ENCODE data around the gene POP4.
"Not testable (repeated sequence)": the region's sequence is repeated elsewhere in the genome, so short reads cannot be mapped to it uniquely, and the experiment has no call there.

Gene POP4

GRCh38 chr19:29610574-29611271 lies 4.6 kb downstream of the POP4 start:
- DNase-seq (ENCODE audit: low spot score), result peak; percentile 95

DNA sequence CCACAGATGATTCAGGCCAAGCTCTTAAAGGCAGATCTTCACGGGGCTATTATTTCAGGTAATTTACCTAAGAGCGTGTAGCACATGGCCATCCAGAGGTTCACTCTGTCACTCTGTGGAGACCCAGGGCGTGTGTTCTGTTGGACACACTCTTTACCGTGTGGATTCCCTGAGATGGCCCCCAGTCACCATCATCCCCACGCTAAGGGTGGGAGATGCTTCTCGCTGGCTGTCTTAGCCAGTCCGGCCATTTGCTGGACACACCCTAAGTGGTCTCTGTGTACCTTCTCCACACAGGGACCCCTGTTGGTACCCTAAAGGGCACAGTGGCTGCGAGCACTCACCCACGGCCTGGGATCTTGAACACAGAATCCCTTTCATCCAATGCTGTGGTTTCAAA lies 6.0 kb downstream of the POP4 start:
- no peak for DNase-seq (ENCODE audit: low spot score)

DNA sequence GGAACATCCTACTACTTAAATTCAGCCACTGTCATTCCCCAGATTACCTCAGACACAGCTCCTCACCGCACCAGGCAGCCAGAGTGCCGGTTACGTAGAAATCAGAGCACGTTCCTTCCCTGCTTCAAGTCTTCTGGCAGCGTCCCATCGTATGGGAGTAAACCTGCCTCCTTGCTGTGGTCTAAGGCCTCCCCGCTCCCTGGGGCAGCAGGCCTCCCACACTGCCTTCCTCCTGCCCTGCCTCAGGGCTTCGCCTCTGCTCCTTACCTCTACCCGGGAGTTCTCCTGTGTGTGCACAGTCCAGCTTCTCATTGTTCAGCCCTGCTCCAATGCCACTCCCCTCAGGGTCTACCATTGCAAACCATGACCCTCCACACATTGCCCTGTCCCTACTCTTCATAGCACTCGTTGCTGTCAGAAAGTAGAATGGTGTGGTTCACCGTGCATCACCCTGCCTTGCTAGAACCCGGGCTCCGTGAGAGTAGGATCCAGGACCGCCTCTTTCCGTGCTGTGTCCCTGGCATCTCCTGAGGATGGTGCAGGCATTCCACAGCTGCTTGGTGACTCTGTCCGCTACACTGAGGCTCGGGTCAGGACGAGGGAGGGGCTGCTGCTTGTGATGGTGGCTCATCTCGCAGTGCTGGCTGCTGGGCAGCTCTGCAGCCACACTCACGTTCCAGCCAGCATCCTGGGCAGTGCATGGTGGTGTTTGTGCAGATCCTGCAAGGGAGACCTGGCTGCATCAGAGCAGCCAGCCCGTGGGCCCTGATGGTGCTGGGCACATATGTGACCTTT lies 6.9 kb downstream of the POP4 start:
- DNase-seq (ENCODE audit: low spot score), result no peak

DNA sequence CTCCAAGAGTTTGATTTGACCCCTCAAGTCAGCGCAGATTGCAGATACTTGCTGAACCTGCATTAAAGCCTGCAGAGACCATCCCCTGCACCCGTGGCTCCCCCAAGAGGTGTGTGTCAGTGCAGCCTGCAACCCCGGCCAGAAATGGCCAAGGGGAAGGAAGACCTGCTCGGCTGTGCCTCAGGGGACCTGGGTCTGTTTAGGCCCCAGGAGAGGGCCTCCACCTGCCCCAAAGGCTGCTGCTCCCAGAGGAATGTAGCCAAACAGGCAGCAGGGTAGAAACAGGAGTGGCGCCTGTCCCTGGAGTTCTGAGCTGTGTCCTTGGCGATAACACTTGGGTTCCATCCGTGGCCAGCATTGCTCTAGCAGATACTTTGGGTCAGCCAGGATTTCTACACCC lies 8.0 kb downstream of the POP4 start:
- no peak for DNase-seq (ENCODE audit: low spot score)

GRCh38 chr19:29614780-29615179 lies 8.7 kb downstream of the POP4 start:
- no peak for DNase-seq (ENCODE audit: low spot score)

GRCh38 chr19:29615891-29616425 lies 9.9 kb downstream of the POP4 start:
- DNase-seq (ENCODE audit: low spot score), result no peak

DNA sequence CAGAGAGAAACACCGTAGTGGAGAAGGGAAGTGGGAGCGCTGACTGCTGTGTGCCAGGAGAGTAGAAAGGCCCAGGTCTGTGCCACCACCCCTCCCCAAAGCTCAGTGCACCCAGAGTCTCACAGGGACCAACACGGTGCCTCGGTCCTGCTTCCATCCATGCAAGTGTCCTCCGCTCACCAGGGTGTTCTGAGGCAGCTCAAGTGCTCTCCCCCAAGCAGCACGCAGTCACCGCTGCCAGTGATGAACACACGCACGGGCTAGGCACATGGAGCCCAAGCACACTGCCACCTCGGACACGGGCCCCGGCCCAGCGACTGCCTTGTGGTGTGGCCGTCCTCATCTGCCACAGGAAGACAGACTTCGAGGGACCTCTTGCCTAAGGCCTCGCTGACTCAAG lies 10.5 kb downstream of the POP4 start:
- DNase-seq (ENCODE audit: low spot score), result no peak

DNA sequence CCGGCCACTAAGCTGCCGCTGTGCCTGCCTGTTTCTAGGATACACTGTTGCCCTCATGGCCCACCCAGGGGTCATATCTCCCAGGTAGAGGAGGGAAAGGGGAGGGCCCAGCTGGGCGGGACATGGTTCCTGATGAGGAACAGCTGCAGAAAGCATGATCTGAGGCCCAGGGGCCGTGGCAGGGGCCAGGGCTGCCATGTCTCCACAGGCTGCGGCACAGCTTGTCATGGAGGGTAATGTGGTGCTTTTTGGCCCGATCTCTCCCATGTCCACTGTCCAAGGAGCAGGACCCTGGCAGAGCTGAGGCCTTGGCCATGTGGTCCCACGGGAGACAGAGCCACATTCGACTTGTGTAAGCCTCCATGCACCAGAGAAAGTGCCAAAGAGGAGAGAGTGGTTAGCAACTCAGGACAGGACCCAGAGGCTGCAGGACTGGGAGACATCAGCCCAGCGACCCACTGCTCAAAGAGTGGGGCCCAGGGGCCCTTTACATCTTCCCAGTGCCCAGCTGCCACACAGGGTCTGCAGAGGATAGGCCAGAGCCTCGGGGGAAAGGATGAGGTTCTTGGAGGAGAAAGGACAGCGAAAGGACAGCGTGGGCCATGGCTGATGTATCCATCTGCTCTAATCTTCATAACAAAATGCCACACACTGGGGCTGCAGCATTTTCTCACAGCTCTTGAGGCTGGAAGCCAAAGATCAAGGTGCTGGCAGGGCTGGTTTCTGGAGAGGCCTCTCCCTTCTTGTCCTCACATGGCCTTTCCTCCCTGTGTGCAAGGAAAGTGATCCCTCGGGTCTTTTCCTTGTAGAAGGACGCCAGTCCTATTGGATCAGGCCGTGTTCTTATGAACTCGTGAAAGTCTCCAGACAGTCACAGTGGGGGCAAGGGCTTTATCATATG lies 11.5 kb downstream of the POP4 start:
- DNase-seq (ENCODE audit: low spot score), result no peak

- DNase-seq (ENCODE audit: low spot score), result no peak
Measured at GRCh38 chr19:29618434-29618833, 12.4 kb downstream of the POP4 start.

DNA sequence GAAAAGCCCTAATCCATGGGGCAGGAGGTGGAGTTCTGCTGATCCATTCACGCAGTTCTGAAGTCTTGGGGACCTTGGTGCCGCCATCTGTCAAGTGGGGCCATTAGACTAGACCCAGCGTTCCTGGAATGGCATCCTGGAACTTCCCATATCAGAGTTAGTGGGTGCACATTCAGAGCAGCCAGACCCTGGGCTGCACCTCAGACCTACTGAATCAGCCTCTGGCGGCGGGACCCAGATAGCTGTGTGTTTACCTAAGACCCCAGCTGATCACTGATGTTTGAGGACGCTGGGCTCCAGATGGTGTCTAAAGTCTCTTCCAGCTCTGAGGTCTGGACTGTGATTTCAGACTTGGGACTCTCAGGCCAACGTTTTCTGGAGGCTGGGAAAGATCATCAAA lies 12.8 kb downstream of the POP4 start:
- no peak for DNase-seq (ENCODE audit: low spot score)

DNA sequence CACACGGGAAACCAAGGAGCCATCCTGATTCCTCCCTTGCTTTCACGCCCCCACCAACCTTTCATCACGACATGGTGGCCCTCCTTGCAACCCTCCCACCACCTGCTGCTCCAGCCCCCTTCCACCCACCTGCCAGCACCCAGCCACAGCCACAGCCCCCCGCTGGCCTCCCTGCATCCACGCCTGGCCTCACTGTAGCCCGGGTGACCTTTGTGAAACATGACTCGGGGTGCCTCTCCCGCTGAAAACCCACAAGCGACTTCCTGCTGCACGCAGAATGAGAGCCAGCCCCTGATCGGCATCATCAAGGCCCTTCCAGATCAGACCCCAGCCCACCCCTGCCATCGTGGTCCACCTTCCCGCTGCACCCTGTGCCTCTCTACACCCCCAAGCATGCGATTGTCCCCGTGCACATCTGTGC lies 14.9 kb downstream of the POP4 start:
- no peak for DNase-seq (ENCODE audit: low spot score)

- no peak for DNase-seq (ENCODE audit: low spot score)
Measured at GRCh38 chr19:29622166-29623070, 16.3 kb downstream of the POP4 start.

DNA sequence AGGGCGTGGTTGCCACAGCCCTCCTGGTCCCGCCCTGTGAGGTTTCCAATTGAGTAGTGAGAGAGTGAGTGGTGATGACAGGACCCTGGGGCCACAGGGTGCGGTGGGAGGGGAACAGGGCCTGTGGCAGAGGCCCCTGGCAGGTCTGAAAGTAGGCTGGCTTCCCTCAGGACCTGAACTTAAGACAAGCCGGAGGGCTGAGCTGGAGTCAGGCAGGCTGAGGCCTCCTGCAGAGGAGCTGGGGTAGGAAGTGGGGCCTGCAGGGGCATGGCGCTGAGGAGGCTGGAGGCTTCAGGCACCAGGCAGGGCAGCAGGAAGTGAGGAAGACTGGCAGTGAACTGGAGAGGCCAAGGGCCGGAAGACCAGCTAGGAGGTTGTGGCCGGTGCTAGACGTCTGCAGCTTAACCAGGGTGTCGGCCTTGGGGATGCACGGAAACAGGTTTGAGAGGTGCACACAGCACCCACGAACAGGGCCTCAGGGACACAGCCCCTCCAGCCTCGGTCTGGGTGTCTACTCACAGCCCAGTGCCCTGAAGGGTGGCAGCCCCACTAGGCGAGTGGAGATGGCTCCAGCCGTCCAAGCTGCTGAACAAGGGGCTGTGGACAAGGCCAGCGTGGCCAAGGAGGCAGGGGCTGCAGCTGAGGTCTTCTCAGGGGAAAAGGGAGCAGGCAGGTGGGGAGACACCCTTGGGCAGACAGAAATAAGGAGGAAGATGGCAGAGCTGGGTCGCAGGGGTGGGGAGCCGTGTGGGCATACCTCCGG lies 17.8 kb downstream of the POP4 start:
- DNase-seq (ENCODE audit: low spot score), result no peak

DNA sequence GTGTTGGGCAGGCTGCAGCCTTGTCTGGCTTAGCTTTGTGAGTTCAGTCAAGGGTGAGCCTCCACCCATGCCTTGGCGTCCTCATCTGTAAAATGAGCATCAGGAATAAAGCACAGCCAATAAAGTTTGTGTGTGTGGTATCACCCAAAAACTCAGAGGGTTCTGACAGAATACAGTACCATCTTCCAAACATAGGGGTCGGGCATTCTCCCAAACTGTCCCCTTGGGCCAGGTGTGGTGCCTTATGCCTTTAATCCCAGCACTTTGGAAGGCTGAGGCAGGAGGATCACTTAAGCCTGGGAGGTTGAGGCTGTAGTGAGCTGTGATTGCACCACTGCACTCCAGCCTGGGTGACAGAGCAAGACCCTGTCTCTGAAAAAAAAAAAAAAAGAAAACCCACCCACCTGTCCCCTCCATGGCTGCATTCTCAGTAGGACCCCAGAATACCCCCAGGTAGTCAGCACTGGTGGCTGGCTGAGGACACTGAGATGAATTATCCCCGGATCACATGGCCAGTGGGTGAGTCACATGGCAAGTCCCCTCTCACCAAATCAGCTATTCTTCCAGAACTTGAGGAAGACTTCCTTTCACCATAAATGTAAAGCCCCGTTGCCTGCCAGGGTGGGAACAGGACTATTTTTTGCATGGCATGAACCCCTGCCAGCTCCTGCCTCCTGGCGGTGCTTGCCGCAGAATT lies 18.6 kb downstream of the POP4 start:
- DNase-seq (ENCODE audit: low spot score), result no peak

DNA sequence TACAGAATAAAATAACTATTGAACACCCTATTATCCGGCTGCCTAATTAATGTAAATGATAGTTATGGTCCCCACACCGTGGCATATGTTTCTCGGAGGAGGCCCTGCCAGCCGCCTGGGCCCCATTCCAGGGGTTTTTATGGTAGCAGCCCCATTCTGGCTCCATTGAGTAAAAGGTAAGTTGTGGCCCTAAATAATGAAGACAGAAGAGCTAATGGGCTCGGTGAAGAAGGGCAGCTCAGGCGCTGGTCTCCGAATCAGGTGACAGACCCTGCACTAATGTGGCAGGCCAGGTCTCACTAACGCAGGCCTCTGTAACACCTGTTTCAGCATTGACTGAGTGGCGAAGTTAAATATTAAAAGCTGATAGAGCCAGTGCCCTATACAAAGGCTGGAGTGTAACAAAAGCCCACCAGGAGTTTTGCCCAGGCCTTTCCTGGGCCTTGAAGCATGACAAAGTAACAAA lies 19.1 kb downstream of the POP4 start:
- DNase-seq (ENCODE audit: low spot score), result no peak

DNA sequence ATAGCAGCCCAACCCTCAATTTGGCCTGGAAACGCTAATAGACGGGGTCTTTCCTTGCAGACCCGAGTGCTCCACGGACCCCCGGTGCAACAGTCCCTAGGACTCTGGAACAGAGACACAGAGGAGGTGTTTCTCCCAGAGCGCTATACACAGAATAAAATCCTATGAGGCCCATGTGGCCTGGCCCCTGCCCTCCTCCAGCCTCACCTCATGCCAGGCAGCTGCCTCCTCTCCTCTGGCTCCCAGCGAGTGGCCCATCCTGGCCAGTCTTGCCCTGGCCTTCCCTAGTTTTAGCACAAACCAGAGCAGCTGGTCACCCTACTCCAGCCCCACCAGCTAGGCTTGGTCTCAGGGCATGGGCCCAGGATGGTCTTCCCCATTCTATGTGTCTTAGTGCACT lies 20.3 kb downstream of the POP4 start:
- DNase-seq (ENCODE audit: low spot score), result no peak

DNA sequence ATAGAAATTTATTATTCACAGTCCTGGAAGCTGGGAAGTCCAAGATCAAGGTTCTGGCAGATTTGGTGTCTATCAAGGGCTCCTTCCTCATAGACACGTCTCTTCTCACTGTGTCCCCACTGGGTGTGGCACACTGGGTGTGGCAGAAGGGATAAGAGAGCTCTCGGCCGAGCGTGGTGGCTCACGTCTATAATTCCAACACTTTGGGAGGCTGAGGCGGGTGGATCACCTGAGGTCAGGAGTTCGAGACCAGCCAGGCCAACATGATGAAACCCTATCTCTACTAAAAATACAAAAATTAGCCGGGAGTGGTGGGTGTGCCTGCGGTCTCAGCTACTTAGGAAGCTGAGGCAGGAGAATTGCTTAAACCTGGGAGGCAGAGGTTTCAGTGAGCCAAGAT lies 20.7 kb downstream of the POP4 start:
- DNase-seq (ENCODE audit: low spot score), result not testable (repeated sequence)

DNA sequence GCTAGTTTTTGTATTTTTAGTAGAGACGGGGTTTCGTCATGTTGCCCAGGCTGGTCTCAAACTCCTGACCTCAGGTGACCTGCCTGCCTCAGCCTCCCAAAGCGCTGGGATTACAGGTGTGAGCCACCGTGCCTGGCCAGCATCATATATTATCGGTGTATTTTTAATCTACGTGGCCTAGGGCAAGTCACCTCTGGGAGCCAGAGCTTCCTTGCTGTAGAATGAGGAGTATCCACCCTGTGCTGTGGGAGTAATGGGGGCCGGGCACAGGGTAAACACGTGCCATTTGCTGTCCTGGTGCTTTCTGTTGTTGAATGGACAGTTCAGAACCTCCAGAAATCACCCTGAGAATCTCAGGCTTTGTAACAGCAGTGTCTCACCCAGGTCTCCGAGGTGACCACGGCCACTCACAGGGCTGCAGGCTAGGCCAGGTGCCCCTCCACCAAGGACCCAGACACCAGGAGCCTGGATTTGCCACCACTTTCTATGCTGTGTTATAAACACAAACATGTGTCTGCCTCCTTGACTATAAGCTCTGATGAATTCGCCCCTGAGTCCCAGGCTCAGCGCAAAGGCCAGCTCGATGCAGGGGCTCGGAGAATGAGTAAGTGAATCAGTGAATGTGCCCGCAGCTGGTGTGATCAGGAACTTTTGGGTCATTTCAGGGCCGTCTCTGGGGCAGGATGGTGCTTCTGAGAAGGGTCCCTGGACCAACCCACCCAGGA lies 22.7 kb downstream of the POP4 start:
- DNase-seq (ENCODE audit: low spot score), result no peak

Measured in NAMALWA (cell line).